Memory B cell (primary cell): ENCODE data around the gene DDA1.
A peak's percentile ranks its signal among the peaks of the same experiment; 100 is the strongest.

Source experiments
- ATAC-seq: fragments of 150-1000 bp; cut with Tn5 transposase; 2 replicates; pipeline ENCODE4 v1.10.0; 2021; ENCODE audit warnings: low read depth, mild to moderate bottlenecking, moderate library complexity
- DNase-seq, 2 donors: peaks; one replicate each; pipeline ENCODE4 v3.0.0; 2022; ENCODE audit warnings: low spot score in 2 of 2
- H3K27ac Mint-ChIP-seq: one replicate; pipeline ENCODE4 v1.8.0; 2022; ENCODE audit warnings: mild to moderate bottlenecking, moderate library complexity, mixed read lengths
- H3K27me3 Mint-ChIP-seq: one replicate; pipeline ENCODE4 v1.8.0; 2022; ENCODE audit warnings: mixed read lengths
- H3K36me3 Mint-ChIP-seq: one replicate; pipeline ENCODE4 v1.8.0; 2022; ENCODE audit warnings: mild to moderate bottlenecking, mixed read lengths
- H3K4me1 Mint-ChIP-seq: one replicate; pipeline ENCODE4 v1.8.0; 2022; ENCODE audit warnings: mixed read lengths
- H3K4me3 Mint-ChIP-seq: one replicate; pipeline ENCODE4 v1.8.0; 2022; ENCODE audit warnings: mild to moderate bottlenecking, moderate library complexity, mixed read lengths
- H3K9me3 Mint-ChIP-seq: one replicate; pipeline ENCODE4 v1.8.0; 2022; ENCODE audit warnings: mixed read lengths

DDA1 gene

DNA sequence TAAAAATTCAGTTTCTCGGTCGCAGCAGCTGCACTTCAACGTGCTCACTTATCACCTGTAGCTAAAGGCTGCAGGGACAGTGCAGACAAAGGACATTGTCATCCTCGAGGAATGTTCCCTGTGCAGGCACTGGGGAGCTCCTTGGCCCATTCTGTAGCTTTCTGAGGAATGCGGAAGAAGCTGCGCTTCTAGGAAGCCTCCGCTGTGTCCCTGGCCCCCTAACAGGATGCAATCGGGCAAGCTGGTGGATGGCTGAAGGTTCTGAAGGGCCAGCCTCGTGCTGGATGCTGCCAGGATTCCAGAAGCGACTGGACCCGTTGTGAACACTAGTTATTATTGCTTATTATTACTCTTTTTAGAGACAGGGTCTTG, 17.2 kb downstream of the DDA1 start:
- Mint-ChIP-seq H3K27ac (no peak overlapping the region), H3K9me3 (no peaks in the 10 kb centered on the region), H3K27me3 (peaks cover 4% of the 10 kb centered on the region), H3K36me3 (peaks cover 9% of the 10 kb centered on the region), H3K4me3 (no peak overlapping the region), H3K4me1 (peaks cover 9% of the 10 kb centered on the region)
- ATAC-seq, result no peak
- no peak for DNase-seq

DNA sequence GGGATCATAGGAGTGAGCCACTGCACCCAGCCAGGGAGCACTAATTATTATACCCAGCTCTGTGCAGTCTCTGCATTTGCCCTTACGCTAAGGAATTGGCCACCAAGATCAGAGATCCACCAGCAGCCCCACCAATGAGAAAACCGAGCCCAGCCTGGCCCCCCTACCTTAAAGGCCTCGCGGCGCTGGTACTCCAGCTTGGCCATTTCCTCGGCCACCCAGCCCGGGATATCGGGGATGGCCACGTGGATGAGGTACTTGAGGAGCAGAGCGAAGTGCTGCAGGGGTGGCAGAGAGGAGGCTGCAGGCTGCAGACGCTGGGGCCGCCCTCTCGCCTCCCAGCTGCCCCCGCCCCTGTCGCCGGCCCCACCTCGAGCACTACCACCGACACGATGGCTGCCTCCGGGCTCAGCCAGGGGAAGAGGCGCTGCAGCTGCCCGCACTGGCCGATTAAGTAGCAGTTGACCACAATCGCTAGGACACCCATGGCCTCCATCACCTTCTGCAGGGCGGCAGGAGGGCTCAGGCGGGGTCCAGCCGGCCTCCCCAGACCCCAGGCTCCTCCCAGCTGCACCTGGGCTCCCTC, 17.8 kb downstream of the DDA1 start:
- no peak overlapping the region for H3K27ac Mint-ChIP-seq
- DNase-seq (no peak), ATAC-seq (no peak)
- H3K4me3 Mint-ChIP-seq, result no peak overlapping the region
- peaks cover 8% of the 10 kb centered on the region for H3K36me3 Mint-ChIP-seq
- H3K4me1 Mint-ChIP-seq, result peaks cover 9% of the 10 kb centered on the region
- H3K27me3 Mint-ChIP-seq, result peaks cover 4% of the 10 kb centered on the region
- no peaks in the 10 kb centered on the region for H3K9me3 Mint-ChIP-seq

DNA sequence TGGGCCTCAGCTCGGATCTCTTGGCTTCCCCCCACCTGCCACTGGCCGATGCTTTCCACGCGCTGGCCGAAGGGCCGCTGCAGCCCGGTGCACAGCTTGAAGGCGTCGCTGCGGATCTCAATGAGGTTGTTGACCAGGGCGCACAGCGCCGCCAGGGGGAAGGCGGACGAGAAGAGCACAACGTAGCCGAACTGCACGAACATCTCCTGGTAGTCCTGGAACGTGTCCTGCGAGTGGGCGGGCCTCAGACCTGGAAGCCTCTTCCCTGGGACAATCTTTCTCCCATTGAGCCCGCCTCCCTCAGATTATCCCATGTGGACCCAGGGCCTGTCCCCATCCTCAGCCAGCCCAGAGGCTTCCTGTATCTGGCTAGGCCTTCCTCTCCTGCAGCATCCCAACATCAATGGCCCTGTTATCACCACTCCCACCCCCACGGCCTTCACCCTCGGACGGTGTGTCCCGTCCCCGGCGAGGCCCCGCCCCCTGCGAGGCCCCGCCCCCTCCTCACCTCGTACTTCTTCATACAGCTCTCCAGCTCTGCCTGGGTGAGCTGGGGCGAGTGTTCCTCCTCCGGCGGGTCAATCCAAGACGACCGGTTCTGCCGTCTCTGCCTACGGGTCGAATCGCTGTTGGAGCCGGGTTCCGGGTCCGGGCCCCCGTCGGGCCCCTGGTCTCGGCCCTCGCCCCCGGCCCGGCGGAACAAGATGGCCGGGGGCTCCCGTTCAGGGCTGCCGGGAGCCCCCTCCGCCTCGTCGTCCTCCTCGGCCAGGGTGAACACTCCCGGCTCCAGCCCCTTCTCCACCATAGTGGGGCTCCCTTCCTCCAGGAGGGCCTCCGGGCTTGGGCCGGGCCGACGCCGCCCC, 18.5 kb downstream of the DDA1 start:
- Mint-ChIP-seq H3K4me3 (peak overlapping the region; percentile 71), H3K9me3 (no peaks in the 10 kb centered on the region), H3K36me3 (peaks cover under 1% of the 10 kb centered on the region), H3K27me3 (peaks cover 8% of the 10 kb centered on the region), H3K4me1 (peaks cover 9% of the 10 kb centered on the region), H3K27ac (no peak overlapping the region)
- peak; percentile 81 for ATAC-seq
- DNase-seq, result peak in 1 of 2 donors; percentile 58

DNA sequence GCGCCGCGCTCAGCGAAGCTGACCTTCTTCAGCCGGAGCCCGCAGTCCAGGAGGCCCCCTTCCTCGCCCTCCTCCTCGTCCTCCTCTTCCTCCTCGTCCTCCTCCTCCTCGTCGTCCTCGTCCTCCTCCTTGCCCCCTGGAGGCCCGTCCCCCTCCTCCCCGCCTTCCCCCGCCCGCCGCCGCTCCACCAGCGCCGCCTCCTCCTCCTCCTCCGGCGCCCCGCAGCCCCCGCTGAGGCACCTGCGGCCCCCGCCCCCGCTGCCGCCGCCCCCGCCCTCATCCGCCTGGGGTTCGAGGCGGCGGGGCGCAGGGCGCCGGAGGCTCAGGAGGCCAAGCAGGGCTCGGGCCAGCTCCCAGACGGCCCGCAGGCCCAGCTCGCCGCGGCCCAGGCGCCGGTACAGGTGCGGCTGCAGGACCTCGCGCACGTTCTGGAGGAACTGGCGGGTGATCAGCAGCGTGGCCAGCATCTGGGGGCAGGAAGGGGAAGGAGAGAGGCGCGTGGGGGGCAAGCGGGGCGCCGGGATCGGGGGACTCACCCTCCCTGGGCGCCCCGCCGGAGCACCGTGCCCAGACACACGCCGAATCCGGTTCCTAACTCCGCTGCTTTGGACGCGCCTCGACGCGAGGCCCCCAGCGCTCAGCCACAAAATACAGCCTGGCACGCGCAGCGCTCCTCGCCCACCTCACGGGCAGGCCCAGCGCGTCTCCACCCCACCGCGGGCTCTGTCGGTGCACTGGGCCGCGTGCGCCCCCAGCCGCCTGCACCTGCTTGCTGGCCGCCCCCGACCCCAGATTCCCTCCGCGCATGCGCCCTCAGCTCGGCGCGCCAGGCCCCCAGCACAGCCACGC, 19.4 kb downstream of the DDA1 start:
- Mint-ChIP-seq H3K36me3 (no peaks in the 10 kb centered on the region), H3K9me3 (no peaks in the 10 kb centered on the region), H3K4me1 (peaks cover 10% of the 10 kb centered on the region), H3K27ac (no peak overlapping the region), H3K4me3 (peak overlapping the region; percentile 71), H3K27me3 (peaks cover 8% of the 10 kb centered on the region)
- ATAC-seq (peak; percentile 30), DNase-seq (no peak)

DNA sequence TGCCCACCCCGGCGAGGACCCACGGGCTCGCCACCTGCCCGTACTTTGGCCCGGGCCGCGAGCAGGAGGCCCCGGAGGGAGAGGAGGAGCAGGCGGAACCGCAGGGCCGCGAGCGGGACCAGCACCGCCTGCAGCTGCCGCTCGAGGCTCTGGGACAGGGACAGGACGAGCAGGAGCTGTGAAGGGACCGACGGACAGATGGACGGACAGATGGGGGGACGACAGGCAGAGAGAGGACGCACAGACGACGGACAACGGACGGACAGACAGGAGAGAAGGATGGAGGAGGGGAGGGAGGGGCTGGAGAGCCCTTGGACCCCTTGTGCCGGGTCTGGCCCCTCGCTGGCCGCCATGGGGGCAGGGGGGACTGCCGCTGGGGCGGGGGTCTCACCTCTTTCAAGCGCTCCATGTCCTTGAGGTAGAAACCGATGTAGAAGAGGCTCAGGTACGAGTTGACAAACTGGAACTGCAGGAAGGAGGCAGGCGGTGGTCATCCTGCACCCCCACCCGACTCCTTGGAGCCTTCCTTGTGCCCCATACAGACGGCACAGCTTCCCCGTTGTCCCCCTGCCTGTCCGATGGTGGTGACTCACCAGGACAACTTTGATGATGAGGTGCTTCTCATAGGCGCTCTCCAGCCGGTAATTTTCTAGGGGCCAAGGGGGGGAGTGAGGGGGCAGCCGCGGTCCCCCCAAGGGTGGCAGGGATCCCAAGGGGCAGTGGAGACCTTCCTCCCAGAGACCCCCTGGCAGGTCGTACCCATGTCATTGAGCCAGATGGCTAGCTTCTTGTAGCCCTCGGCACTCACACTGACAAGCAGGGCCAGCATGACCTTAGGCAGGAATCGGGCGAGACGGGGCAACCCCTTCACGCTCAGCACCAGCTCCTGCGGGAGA, 20.3 kb downstream of the DDA1 start:
- Mint-ChIP-seq H3K27ac (no peak overlapping the region), H3K4me3 (peak overlapping the region; percentile 55), H3K9me3 (no peaks in the 10 kb centered on the region), H3K36me3 (no peaks in the 10 kb centered on the region), H3K4me1 (peaks cover 13% of the 10 kb centered on the region), H3K27me3 (peaks cover 11% of the 10 kb centered on the region)
- no peak for ATAC-seq
- DNase-seq, result no peak

DNA sequence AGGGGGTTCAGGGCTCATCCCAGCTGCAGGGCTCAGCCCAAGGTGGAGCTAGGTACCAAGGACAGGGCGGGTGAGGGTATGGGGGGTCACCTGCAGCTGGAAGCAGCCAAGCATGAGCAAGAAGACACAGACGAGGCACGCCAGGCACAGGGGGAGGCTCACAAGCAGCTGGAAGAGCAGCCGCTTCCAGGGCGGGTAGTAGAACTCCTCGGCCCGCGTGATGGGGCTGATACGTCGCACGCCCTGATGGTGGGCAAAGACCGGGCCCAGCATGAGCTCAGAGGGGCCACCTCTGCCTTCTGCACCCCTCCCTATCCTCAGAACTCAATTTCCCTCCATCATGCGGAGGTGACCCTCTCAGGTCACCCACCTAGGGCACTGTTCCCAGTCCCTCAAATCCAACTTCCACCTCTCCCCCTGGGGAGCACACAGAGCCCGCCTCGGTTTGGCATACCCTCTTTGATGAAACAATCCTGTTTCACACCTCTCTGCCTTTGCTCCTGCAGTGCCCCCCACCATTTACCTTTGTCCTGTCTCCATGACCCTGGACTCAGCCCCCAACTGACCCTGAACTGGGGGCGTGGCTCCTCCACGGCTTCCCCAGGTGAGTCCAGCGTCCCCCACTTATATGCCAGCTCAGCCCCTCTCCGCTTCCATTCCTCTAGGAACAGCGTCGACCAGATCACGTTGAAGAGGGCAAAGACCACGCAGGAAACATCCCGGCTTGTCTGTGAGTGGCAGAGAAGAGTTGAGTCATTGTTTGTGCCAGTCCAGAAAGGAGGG, 21.1 kb downstream of the DDA1 start:
- Mint-ChIP-seq H3K4me3 (peak overlapping the region; percentile 2), H3K9me3 (no peaks in the 10 kb centered on the region), H3K27me3 (peaks cover 11% of the 10 kb centered on the region), H3K27ac (no peak overlapping the region), H3K4me1 (peaks cover 16% of the 10 kb centered on the region), H3K36me3 (no peaks in the 10 kb centered on the region)
- ATAC-seq, result no peak
- no peak for DNase-seq

DNA sequence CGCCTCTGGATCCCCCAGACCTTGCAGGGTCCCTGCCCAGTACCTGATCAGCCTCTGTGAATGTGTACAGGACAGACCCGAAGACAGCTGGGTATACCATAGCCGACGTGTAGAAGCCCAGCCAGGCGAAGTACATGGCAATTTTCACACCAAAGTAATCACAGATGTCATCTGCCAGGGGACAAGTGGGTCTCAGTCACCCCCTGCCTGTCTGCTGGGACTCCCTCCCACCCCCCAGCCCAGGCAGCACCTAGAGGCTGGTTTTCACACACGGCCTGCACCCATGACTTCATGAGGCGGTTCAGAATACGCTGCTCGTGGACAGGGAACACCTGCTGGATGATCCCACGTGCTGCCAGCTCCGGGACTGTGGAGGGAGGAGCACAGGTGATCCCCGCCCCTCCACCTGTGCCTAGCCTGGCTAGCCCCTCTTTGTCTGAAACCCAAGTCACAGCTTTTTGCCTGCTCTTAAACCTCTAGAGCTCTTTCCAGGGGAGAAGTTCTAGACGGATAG, 21.7 kb downstream of the DDA1 start:
- H3K4me3 Mint-ChIP-seq, result no peak overlapping the region
- no peaks in the 10 kb centered on the region for H3K9me3 Mint-ChIP-seq
- no peaks in the 10 kb centered on the region for H3K36me3 Mint-ChIP-seq
- DNase-seq, result no peak
- H3K4me1 Mint-ChIP-seq, result peaks cover 16% of the 10 kb centered on the region
- H3K27ac Mint-ChIP-seq, result no peak overlapping the region
- no peak for ATAC-seq
- peaks cover 11% of the 10 kb centered on the region for H3K27me3 Mint-ChIP-seq

DNA sequence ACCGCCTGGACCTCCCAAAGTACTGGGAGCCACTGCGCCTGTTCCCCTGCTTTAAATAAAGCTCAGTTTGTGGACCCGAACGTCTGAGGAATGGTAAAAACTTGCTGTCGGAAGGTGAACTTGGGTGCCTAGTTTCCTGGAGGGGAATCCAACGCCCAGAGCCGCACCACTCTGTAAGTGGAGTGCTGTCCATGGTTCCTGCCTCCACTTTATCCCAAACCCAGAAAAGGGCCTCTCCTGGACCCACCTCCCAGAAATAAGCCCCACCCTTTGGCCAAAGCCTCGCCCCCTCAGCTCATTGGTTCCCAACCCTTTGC, 23.0 kb downstream of the DDA1 start:
- Mint-ChIP-seq H3K4me3 (no peak overlapping the region), H3K9me3 (no peaks in the 10 kb centered on the region), H3K27me3 (peaks cover 11% of the 10 kb centered on the region), H3K36me3 (no peaks in the 10 kb centered on the region), H3K27ac (no peak overlapping the region), H3K4me1 (peaks cover 20% of the 10 kb centered on the region)
- DNase-seq (no peak), ATAC-seq (no peak)

DNA sequence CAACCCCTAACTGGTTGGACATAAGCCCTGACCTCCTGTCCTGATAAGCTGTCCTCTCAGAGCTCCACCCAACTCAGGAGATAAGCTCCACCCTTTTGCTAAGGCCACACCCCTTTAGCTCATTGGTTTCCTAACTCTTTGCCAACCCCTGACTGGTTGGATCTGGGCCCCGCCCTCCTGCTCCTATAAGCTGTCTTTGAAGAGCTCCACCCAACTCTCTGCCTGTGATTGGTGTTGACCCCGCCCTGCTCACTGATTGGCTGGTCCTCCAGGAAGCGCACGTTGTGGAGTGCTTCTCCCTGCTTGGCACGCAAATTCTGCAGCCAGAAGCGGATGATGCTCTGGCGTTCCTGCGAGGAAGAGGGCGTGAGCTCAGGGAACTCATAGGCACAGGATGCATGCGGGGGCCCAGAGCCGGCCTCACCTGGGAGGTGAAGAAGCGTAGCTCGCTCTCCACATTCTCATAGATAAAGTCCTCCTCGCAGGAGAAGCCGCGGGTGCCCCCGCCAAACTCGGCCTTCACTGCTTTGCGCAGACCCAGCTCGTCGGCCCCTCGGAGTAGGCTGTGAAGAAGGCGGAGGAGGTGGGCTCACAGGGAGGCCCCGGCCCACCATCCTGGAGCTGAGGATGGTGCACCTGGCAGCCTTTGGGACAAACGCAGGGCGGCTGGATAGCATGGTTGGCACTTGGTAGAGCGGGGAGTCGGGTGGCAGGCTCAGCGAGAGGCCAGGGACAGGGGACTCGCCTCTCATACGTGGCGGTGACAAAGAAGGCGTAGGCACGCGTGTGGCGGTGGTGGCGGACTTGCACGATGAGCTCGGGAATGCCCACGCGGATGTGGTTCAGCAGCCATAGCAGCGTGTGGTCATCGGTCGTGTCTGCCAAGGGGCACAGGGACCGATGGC, 23.6 kb downstream of the DDA1 start:
- peaks cover 18% of the 10 kb centered on the region for H3K4me1 Mint-ChIP-seq
- H3K27me3 Mint-ChIP-seq, result peaks cover 11% of the 10 kb centered on the region
- ATAC-seq (no peak), DNase-seq (no peak)
- H3K9me3 Mint-ChIP-seq, result no peaks in the 10 kb centered on the region
- no peaks in the 10 kb centered on the region for H3K36me3 Mint-ChIP-seq
- no peak overlapping the region for H3K4me3 Mint-ChIP-seq
- no peak overlapping the region for H3K27ac Mint-ChIP-seq

DNA sequence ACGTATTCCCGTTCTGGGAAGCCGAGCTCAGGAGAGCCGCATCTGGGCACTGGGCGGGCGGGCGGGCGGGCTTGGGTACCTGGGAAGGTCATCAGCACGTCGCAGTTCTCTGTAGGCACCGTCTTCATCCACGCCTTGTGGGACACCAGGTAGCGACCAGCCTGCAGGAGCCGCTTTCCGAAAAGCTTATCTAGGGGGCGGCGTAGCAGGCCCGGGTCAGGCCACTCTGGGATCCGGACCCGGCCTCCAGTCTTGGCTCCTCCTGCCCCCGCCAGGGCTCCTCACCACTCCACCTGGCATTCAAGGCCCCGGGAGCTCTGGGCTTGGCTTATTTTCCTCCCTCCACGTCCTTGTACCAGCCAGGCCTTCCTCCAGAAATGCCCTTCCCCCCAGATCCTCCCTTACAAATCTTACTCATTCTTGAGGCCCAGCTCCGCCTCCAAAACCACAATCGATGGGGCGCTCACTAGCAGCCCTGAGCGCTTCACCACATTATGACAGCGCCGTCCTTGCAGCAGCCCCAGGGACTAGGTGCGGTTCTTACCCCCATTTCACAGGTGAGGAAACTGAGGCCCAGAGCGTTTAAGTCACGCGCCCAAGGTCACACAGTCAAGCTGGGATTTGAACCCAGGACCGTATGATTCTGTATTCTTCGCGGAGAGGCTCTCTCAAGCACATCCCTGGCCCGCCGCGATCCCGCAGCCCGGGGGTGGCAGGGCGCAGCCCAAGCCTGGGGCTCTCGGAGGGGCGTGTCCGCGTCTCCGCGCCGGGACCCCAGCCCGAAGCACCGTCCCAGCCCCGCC, 24.4 kb downstream of the DDA1 start:
- peak overlapping the region; percentile 50 for H3K4me3 Mint-ChIP-seq
- DNase-seq (peak; percentile 35 to 47), ATAC-seq (no peak)
- no peak overlapping the region for H3K27ac Mint-ChIP-seq
- peaks cover 11% of the 10 kb centered on the region for H3K27me3 Mint-ChIP-seq
- H3K4me1 Mint-ChIP-seq, result peaks cover 17% of the 10 kb centered on the region
- no peaks in the 10 kb centered on the region for H3K36me3 Mint-ChIP-seq
- H3K9me3 Mint-ChIP-seq, result no peaks in the 10 kb centered on the region

DNA sequence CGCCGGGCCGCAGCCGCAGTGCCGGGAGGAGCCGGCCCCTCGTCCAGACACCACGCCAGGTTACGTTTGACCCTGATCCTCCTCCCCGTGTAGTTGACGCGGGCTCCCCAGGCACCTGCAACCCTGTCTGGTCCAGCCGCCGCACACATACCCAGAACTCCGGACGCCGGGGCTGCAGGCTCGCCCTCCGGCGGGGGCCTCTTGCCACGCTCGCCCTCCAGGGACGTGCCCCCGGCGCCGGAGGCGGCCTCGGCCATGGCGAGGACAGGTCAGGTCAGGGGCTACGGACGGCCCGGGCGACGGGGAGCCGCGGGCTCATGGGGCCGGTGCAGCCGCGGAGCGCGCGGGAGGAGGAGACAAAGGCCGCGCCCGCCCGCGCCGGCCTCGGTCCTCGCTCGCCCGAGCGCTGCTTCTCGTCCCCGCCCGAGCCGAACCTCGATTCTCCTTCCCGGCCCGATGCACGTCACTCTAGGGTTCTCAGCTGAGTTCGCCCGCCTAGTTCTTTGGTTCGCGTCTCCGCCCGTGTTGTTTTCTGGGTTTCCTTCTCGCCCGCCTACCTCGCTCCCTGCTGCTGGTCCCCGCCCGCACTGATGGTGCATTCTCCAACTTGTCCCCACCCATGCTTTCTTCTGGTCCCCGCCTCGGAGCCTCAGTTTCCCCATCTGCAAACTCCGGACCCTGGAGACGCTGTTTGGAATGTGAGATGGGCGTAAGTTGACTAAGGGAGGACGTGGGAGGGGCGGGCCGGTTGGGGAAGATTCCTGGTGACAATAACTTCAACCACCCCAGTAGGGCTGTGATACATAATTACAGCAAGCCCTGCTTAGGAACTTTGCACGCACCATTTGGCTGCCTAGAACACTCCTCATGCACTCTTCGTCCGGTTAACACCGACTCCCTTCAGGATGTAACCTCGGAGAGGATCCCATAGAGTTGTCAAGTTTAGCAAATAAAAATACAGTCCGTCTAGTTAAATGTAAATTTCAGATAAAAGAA, 25.3 kb downstream of the DDA1 start, which contains the start of gene ANO8:
Gene ANO8, minus strand, starts transcription at position 442 of the 996 bp plus-strand sequence. Its CDS starts 185 bp downstream, at position 257.
- no peaks in the 10 kb centered on the region for H3K9me3 Mint-ChIP-seq
- peak within 1 kb of the TSS; percentile 12 for H3K27ac Mint-ChIP-seq
- H3K4me3 Mint-ChIP-seq, result peak within 1 kb of the TSS; percentile 84
- DNase-seq (peak; percentile 96), ATAC-seq (peak; percentile 68)
- peaks cover 2% of the 10 kb centered on the region for H3K36me3 Mint-ChIP-seq
- peaks cover 11% of the 10 kb centered on the region for H3K27me3 Mint-ChIP-seq
- peaks cover 14% of the 10 kb centered on the region for H3K4me1 Mint-ChIP-seq
